GM13977 (cell line): ENCODE results near the gene C3orf18.

Experiments used
- DNase-seq: peaks from one replicate; pipeline ENCODE4 v3.0.0; 2012; ENCODE audit warnings: low spot score
- CTCF ChIP-seq: IDR thresholded peaks from 2 replicates; pipeline ENCODE4 v1.5.1; 2012; ENCODE audit warnings: mild to moderate bottlenecking, control low read depth; ENCODE audit not compliant: insufficient read depth; ENCODE audit errors: extremely low read depth, missing control alignments
- in situ Hi-C: fragments of 300-500 bp; cut with MboI; formaldehyde crosslinking; loops from one replicate; pipeline ENCODE4 v1.12.0; 2022; ENCODE audit warnings: low sequenced_read_pairs, low pct_unique_long_range_greater_than_20kb, mixed read lengths, inconsistent platforms; ENCODE audit not compliant: unreplicated experiment

Gene C3orf18

DNA sequence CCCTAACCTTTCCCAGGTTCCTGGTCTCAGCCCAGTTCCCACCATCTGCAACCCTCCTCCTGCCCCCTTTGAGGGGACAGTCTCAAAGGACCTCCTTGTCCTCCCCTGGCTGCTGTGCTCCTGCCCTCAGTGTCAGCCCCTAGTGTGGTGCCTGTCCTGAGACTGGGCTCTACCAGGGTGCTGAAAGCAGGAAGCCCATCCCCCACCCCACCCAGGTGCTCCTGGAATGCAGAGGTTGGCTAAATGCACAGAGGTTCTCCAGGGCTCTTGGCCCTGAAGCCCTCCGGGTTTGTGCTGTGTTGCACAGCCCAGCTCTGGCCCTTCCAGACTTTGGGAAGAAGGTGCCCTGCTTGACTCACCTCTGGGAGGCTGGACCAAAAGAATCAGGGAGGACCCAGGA is 21.8 kb downstream of the C3orf18 start:
- in situ Hi-C loops: no loop called here
- DNase-seq: no peak
- no peak for TF ChIP-seq CTCF

- TF ChIP-seq CTCF: peak; percentile 87
- in situ Hi-C loops: no loop called here
- DNase-seq: peak; percentile 84
These were observed 25.1 kb downstream of the C3orf18 start for GRCh38 chr3:50542177-50543034.

DNA sequence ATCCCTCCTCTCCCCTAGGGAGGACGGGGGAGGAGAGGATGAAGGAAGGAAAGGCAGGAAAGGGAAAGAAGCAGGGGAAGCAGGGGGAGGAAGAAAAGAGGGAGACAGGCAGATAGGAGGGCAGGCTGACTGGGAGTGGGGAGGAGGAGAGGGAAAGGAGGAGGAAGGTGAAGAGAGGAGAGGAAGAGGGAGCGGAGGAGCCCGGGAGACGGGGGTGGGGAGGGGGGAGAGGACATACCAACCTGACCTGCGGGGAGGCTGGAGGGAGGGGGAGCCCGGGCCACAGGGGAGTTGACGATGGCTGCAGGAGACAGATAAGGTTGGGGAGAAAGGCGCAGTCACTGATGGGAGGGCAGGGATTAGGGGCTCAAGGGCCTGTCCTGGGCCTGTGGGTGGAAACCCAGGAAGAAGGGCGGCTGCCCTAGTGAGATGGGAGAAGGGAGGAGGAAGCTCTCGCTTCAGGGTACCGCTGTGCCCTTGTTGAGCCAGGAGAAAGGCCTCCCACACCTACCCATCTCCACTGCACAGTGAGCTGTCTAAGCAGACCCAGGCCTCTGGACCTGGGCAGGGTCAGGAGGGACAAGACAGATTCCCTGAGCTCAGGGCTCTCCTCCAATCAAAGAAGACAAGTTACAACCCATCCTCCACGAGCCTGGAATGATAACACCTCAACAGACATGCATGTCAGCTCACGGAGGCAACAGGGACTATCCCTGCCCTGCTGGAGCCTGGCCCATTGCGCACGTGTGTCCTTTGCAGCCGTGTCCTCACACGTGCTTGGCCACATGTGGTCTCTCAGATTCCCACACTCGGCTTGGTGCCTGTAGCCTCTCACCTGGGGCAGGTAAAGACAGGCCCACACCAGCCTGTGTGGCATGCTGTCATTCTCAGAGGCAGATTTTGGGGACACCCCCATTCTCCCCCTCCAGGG is 27.9 kb downstream of the C3orf18 start:
- TF ChIP-seq CTCF: no peak
- in situ Hi-C loops: no loop called here
- no peak for DNase-seq

- DNase-seq: no peak
- no peak for TF ChIP-seq CTCF
- in situ Hi-C loops: no loop called here
These were observed 30.0 kb downstream of the C3orf18 start for GRCh38 chr3:50537421-50538129.

DNA sequence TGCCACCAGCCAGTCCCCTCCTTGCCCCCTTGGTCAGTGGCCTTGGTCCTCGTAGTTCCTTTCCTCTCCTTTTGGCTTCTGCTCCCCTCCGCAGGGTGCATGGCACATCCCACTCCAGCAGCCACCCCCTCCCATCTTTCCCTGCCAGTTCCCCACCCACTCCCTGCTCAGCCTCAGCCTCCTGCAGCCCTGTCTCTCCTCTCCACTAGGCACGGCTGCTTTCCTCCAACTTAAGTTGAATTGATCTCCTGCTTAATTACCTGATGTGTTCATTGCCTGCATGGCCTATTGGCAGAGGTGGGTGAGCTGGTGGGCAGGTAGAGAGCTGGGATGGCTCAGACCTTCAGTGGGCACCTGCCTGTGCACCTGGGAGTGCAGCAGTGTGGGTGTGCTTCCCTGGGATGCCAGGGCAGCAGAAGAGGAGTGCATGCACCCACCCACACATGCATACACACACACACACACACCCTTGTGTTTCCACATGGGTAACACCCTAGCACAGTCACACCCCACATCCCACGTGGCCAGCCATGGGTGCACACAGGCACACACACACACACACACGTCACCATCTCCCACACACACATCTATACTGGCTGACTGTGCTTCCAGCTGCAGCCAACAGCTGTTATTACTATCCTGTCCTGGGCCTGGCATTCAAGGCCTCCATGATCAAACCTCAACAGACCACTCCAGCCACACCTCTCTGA is 30.9 kb downstream of the C3orf18 start:
- DNase-seq: no peak
- TF ChIP-seq CTCF: no peak
- in situ Hi-C loops: no loop called here
